Panc1 (cell line): ENCODE results near the gene FOXP2. TPM values are rescaled to one million over a fixed set of nuclear protein-coding genes. Genes with fewer than 3 reads are reported as not detected.

Experiments
- ATAC-seq: fragments of 200-7000 bp; cut with Tn5 transposase; 2 replicates; pipeline ENCODE4 v1.9.1; 2020; ENCODE audit warnings: mild to moderate bottlenecking, moderate library complexity
- BruUV-seq: library from RNA; stranded (reverse); fragments of 400-500 nt; replicated peaks from 2 replicates; lab custom pipeline; 2021; lab: Mats Ljungman, UMichigan
- CTCF ChIA-PET: fragments of 300-600 bp; sonication (Branson Sonifier 250); formaldehyde crosslinking; loops from one replicate; lab custom pipeline; 2022; ENCODE audit warnings: antibody characterized with exemption; lab: Charles Lee
- POLR2A ChIA-PET: fragments of 300-600 bp; sonication (Branson Sonifier 250); formaldehyde crosslinking; loops from one replicate; lab custom pipeline; 2022; ENCODE audit warnings: antibody characterized with exemption; lab: Charles Lee
- DNase-seq: peaks from one replicate; pipeline ENCODE4 v3.0.0-alpha.2; 2010; ENCODE audit warnings: low read depth, low spot score
- H3K27ac ChIP-seq: 2 replicates; pipeline ENCODE4 v1.5.1; 2011; ENCODE audit warnings: mild to moderate bottlenecking, low read length, inconsistent platforms
- H3K27me3 ChIP-seq: fragments of 200-500 bp; sonication (Bioruptor generic); 2 replicates; pipeline ENCODE4 v1.6.0; 2014; ENCODE audit warnings: low read length, inconsistent platforms; ENCODE audit not compliant: control insufficient read depth, insufficient read depth
- H3K36me3 ChIP-seq: fragments of 200-500 bp; sonication (Bioruptor generic); 2 replicates; pipeline ENCODE4 v1.5.1; 2014; ENCODE audit warnings: inconsistent platforms, mild to moderate bottlenecking, low read length, moderate library complexity; ENCODE audit not compliant: control insufficient read depth, insufficient read depth
- H3K4me1 ChIP-seq: 2 replicates; pipeline ENCODE4 v1.5.1; 2011; ENCODE audit warnings: inconsistent platforms, mild to moderate bottlenecking, low read length, moderate library complexity; ENCODE audit not compliant: control insufficient read depth, insufficient read depth
- H3K4me3 ChIP-seq, 2 experiments: 2 replicates each; pipeline ENCODE4 v1.5.1; 2011 to 2012; ENCODE audit warnings: low read depth in 2 of 2, low read length in 2 of 2, mild to moderate bottlenecking in 2 of 2, inconsistent platforms in 1 of 2, moderate library complexity in 1 of 2
- H3K9me3 ChIP-seq: fragments of 200-500 bp; sonication (Bioruptor generic); 2 replicates; pipeline ENCODE4 v1.5.1; 2014; ENCODE audit warnings: low read depth, mild to moderate bottlenecking, inconsistent platforms, low read length, moderate library complexity; ENCODE audit not compliant: control insufficient read depth, insufficient read depth
- CTCF ChIP-seq: fragments of 450-650 bp; IDR thresholded peaks from 2 replicates; pipeline ENCODE4 v1.5.1; 2017; ENCODE audit warnings: mild to moderate bottlenecking
- POLR2AphosphoS5 ChIP-seq: IDR thresholded peaks from 2 replicates; pipeline ENCODE4 v1.6.1; 2012; ENCODE audit warnings: mild to moderate bottlenecking, low read depth, low read length, moderate library complexity
- SIN3A ChIP-seq: IDR thresholded peaks from 2 replicates; pipeline ENCODE4 v1.6.1; 2012; ENCODE audit warnings: low read depth, mild to moderate bottlenecking, low read length, moderate library complexity, borderline replicate concordance; ENCODE audit not compliant: insufficient read depth
- TCF7L2 ChIP-seq: IDR thresholded peaks from 2 replicates; pipeline ENCODE4 v1.6.1; 2011; ENCODE audit warnings: mild to moderate bottlenecking, low read depth, low read length, inconsistent platforms
- in situ Hi-C: cut with HindIII; loops from 2 replicates; pipeline ENCODE4 v1.10.0; 2016; ENCODE audit warnings: low sequenced_read_pairs, low pct_unique_long_range_greater_than_20kb
- intact Hi-C: fragments of 100-400 bp; cut with micrococcal nuclease; formaldehyde crosslinking; loops from one replicate; pipeline ENCODE4 v1.10.0; 2022; ENCODE audit not compliant: unreplicated experiment
- total RNA-seq: library from RNA; stranded (reverse); gene quantifications from one replicate; pipeline ENCODE4 v1.2.1, GENCODE V29; 2021; ENCODE audit not compliant: unreplicated experiment
- TF ChIP-seq, protein P1 (sequence below), 2 experiments: IDR thresholded peaks; 2 replicates each; pipeline ENCODE4 v1.6.1; 2011 to 2012; ENCODE audit warnings: low read depth in 2 of 2, control low read depth in 1 of 2, low read length in 1 of 2, mild to moderate bottlenecking in 1 of 2, moderate library complexity in 1 of 2; ENCODE audit not compliant: insufficient read depth in 1 of 2

FOXP2 gene
- total RNA-seq, 1 experiment from 2014 or later, result 0.54 TPM

DNA sequence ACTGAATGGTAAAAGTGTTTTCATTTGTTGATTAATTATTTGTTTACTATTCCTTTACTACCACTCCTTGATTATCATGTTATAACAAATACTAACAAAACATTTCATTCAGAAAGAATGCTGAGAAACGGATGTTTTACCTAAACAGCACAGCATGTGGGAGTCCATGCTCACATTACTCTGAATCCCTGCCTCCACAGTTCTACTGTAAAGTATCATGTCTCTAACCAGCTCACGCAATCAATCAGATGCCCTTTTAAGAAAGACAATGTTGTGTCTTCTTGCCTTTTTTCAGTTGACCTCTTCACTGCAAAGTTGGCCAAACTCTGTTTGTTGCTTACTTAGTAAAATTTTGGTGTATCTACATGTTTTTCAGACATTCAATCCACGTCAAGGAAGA, 274.8 kb downstream of the FOXP2 start:
- no TSS peak for BruUV-seq
- POLR2A ChIA-PET, result no interaction called here
- Histone ChIP-seq H3K9me3 (no peaks in the 10 kb centered on the region), H3K27ac (no peak overlapping the region), H3K4me3 (no peak overlapping the region), H3K4me1 (no peaks in the 10 kb centered on the region), H3K36me3 (no peaks in the 10 kb centered on the region), H3K27me3 (no peaks in the 10 kb centered on the region)
- ATAC-seq (no peak), DNase-seq (no peak)
- TF ChIP-seq TCF7L2 (no peak), CTCF (no peak), POLR2AphosphoS5 (no peak), SIN3A (no peak)
- TF ChIP-seq, protein P1, sequence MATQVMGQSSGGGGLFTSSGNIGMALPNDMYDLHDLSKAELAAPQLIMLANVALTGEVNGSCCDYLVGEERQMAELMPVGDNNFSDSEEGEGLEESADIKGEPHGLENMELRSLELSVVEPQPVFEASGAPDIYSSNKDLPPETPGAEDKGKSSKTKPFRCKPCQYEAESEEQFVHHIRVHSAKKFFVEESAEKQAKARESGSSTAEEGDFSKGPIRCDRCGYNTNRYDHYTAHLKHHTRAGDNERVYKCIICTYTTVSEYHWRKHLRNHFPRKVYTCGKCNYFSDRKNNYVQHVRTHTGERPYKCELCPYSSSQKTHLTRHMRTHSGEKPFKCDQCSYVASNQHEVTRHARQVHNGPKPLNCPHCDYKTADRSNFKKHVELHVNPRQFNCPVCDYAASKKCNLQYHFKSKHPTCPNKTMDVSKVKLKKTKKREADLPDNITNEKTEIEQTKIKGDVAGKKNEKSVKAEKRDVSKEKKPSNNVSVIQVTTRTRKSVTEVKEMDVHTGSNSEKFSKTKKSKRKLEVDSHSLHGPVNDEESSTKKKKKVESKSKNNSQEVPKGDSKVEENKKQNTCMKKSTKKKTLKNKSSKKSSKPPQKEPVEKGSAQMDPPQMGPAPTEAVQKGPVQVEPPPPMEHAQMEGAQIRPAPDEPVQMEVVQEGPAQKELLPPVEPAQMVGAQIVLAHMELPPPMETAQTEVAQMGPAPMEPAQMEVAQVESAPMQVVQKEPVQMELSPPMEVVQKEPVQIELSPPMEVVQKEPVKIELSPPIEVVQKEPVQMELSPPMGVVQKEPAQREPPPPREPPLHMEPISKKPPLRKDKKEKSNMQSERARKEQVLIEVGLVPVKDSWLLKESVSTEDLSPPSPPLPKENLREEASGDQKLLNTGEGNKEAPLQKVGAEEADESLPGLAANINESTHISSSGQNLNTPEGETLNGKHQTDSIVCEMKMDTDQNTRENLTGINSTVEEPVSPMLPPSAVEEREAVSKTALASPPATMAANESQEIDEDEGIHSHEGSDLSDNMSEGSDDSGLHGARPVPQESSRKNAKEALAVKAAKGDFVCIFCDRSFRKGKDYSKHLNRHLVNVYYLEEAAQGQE (IDR thresholded peaks at IDR 0.05; ENCODE audit: insufficient read depth in 1 of 2, low read depth in 2 of 2, low read length in 1 of 2), result no peak
- CTCF ChIA-PET, result no interaction called here
- intact Hi-C loops, result no loop called here
- in situ Hi-C loops, result no loop called here

GRCh38 chr7:114691605-114692004, 277.0 kb downstream of the FOXP2 start:
- ChIA-PET POLR2A (no interaction called here), CTCF (no interaction called here)
- intact Hi-C loops (no loop called here), in situ Hi-C loops (no loop called here)
- Histone ChIP-seq H3K27me3 (no peaks in the 10 kb centered on the region), H3K9me3 (no peaks in the 10 kb centered on the region), H3K27ac (no peak overlapping the region), H3K4me3 (no peak overlapping the region), H3K36me3 (no peaks in the 10 kb centered on the region), H3K4me1 (no peaks in the 10 kb centered on the region)
- no peak for ATAC-seq
- BruUV-seq, result no TSS peak
- no peak for DNase-seq
- TF ChIP-seq, protein P1 (IDR thresholded peaks at IDR 0.05; ENCODE audit: insufficient read depth in 1 of 2, low read depth in 2 of 2, low read length in 1 of 2), result no peak
- no peak for TF ChIP-seq CTCF
- no peak for TF ChIP-seq TCF7L2
- no peak for TF ChIP-seq SIN3A
- TF ChIP-seq POLR2AphosphoS5, result no peak
